GM19239 (cell line): ENCODE data around the gene CLSTN2.

ENCODE experiments used
- DNase-seq: peaks from one replicate; pipeline ENCODE4 v3.0.0; 2011; ENCODE audit warnings: low spot score; ENCODE audit not compliant: insufficient read length
- FAIRE-seq: peaks from 2 replicates; lab custom pipeline; 2011; peaks lifted over from hg19 to GRCh38; lab: Jason Lieb, UNC

Gene CLSTN2

DNA sequence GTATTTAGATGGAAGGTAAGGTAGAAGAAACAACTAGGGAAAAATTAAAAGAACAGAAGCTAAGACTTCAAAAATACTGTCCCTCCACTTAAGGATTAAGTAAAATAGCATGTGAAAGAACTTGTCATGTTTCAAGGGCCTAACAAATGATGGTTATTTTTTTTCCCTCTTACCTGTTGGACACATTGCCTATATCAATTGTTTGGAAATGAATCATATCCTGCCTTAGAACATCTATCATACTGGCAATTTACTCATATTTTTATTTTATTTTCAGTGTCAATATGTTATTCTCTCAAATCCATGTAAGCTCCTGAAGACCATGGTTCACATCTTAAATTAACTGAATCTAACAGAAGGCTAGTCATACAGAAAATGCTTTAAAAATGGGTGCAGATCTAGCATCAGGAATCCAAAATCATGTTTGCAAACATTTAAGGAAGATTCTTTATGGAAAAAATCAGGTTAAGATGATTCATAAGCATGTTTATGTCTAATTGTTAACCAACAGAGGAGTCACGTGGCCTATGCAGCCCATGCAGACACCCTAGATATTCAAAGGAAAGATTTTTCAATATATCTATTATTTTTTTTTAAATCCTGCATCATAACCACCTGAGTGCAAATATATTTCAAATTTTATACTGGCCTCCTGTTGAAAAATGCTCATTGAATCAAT lies 607.1 kb downstream of the CLSTN2 start:
- FAIRE-seq (no peak), DNase-seq (no peak)

- FAIRE-seq: no peak
- DNase-seq: no peak
Observed at GRCh38 chr3:140545197-140545596, 610.2 kb downstream of the CLSTN2 start.

GRCh38 chr3:140545756-140546155 lies 610.8 kb downstream of the CLSTN2 start:
- FAIRE-seq (no peak), DNase-seq (no peak)

DNA sequence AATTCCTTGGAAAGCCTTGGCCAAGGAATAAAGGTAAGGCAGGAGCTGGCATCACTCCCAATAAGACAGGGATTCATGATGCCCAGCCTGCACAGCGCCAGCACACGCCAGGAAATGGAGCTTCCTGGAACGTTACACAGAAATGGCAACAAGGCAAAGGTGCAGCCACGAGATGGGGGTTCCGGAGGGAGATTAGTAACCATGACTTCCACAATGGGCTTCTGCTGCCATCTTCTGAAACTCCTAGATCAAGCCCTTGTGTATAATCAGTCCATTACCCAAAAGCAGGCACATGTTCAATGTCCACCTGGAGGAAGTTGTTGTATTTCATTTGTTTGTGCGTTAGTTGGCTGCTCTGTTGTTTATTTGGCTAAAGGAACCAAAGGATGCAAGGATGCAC lies 611.7 kb downstream of the CLSTN2 start:
- no peak for FAIRE-seq
- no peak for DNase-seq

DNA sequence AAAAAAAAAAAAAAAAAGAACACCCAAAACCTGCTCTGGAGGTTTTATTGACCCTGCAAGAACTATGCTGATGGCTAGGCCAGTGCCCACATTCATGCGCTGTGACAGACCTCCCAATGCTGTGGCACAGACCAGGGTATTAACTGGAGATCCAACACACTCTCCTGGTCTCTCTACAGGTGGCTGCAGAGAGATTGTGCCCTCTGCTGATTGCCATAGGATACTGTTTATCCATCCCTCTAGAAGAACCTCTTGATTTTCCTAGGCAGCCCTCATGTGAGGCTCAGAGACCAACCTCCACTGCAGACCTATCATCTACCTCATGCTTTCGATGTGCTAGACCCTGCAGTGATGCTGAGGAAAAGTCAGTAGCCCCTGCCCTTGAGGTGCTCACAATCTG lies 617.4 kb downstream of the CLSTN2 start:
- DNase-seq (no peak), FAIRE-seq (no peak)

DNA sequence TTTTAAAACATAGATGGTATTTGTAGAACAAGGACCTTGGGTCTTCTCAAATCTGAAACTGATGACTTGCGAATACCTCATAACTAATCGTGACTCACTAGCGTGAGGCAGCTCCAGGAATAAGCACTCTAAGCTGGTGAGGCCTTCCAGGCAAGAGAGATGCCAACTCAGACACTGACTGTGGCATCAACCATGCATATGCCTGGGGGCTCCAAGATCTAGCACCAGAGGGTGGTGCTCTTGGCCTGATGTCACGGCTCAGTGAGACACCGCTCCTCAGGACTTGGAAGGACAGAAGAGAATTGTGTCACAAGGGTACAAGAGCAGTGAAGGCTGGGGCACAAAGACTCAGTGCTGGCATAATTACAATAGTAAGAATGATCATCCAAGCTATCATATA lies 617.9 kb downstream of the CLSTN2 start:
- FAIRE-seq (no peak), DNase-seq (no peak)

DNA sequence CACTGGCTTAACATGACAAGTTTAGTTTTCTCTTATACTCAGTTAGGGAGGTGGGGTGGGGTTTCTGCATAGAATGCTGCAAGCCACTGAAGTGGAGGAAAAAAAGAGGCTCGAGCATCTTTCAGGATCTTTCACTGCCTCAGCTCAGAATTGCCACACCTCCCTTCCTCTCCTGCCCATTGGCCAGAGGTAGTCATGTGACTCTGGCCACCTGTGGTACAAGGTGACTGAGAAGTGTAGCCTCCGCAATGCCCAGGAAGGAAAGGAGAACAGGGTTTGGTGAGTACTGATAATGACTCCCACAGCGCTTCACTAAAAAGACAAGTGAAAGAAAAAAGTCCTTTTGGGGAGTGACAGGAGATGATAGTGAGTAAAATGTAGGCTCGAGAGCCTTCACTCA lies 618.6 kb downstream of the CLSTN2 start:
- no peak for DNase-seq
- no peak for FAIRE-seq

GRCh38 chr3:140555666-140556065 lies 620.7 kb downstream of the CLSTN2 start:
- FAIRE-seq: no peak

DNA sequence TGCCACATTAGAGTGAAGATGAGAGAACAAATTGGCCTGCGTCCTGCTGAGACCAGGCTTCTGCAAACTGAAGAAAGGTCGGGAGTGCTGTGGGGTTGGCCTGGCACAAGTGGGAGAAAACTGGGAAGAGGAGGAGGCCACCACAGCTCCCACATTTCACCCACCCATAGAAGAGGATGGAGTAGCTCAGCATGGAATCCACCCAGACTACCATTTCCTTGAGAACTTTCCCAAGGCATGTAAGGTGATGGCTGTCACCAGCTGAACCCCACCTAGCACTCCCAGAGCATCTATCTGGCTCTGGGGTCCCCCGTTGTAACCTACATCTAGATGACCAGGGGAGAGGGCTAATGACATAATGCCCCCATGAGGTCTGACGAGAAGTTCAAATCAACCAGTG lies 622.5 kb downstream of the CLSTN2 start:
- FAIRE-seq: no peak
- no peak for DNase-seq

More at GRCh38 chr3:140555666-140556065, 620.7 kb downstream of the CLSTN2 start:
- DNase-seq: no peak

DNA sequence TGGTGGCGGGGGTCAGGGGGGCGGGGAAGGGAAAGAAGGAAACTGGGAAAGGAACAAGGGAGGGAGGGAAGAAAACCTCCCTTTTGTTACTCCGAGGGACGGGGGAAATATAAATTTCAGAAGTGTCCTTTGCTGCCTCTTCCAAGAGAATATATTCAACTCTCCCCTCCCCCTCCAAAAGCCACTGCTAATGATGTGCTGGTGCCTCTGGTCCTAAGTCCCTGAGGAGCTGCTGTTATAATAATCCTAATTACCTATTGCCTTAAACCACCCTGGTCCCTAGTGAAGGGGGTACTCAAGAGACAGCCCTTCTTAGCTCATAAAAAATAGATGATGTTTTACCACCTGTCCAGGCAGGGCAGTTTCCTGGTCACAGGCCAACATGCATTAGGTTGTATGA lies 624.6 kb downstream of the CLSTN2 start:
- no peak for DNase-seq
- no peak for FAIRE-seq

DNA sequence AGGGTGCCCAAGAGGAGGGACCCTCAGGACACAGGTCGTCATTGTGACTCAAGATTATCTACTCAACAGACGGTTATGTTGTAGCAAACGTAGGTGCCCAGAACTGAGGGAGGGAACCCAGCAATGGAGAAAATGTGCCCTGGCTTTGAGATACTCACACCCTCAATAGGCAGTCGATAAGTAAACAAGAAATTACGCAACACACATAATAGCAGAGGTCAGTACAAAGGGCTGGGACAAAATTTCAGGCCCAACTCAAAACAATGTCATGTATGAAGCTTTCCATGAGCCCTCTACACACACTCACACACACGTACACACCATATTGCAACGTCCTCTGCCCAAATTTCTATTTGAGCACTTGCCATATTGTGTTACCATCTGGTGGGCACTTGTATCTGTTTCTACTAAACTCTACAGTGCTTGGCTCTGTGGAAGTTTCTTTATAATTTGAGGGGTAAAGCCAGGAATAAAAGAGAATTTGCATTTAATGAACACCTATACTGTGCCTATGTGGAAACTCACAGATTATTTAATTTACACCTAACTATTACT lies 628.3 kb downstream of the CLSTN2 start:
- DNase-seq: no peak
- FAIRE-seq: no peak

GRCh38 chr3:140568131-140568530 lies 633.1 kb downstream of the CLSTN2 start:
- DNase-seq: no peak
- no peak for FAIRE-seq

- no peak for FAIRE-seq
- DNase-seq: no peak
Observed at GRCh38 chr3:140568842-140569520, 634.0 kb downstream of the CLSTN2 start.

GRCh38 chr3:140570602-140571001 lies 635.6 kb downstream of the CLSTN2 start:
- no peak for FAIRE-seq

DNA sequence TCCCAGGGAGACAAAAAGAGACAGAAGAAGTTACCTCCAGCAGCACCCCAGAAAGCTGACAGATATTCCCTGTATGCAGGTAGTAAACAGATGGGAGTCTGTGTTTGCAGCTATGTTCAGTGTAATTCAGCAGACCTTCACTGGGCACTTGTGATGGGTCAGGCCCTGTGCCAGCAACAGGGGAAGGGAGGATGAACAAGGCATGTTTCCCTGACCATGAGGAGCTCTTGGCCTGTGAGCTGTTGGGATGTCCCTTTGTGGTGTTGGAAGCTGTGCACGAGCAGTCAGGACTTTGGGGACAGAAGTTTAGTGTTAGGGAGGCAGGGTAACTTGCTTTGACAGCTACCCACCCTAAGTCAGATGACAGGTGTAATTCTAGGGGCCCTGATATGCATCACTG lies 636.9 kb downstream of the CLSTN2 start:
- DNase-seq (no peak), FAIRE-seq (no peak)

More at GRCh38 chr3:140570602-140571001, 635.6 kb downstream of the CLSTN2 start:
- DNase-seq: no peak

GRCh38 chr3:140572334-140572733 lies 637.3 kb downstream of the CLSTN2 start:
- no peak for DNase-seq
- FAIRE-seq: no peak

- FAIRE-seq (no peak), DNase-seq (no peak)
Observed at GRCh38 chr3:140573011-140573410, 638.0 kb downstream of the CLSTN2 start.

GRCh38 chr3:140574375-140574774 lies 639.4 kb downstream of the CLSTN2 start:
- no peak for FAIRE-seq

GRCh38 chr3:140576449-140576848 lies 641.5 kb downstream of the CLSTN2 start:
- DNase-seq (no peak), FAIRE-seq (no peak)

More at GRCh38 chr3:140574375-140574774, 639.4 kb downstream of the CLSTN2 start:
- no peak for DNase-seq

DNA sequence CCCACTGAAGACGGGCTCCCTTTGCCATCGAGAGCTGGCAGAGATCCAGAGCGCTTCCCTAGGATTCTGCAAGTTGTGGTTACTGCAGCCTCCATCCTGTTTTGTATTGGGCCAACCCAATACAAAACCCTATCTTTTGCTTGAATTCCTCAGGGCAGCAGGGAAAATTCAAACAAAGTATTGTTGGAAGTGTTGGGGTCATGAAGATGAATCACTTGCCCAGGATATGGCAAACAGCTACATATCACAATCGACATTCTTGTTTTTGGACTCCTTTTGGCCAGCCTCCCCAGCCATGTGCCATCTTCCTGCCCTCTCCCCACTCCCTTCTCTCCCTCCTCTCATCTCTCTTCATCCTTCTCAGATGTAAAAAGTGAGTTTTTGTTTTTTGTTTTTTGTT lies 642.9 kb downstream of the CLSTN2 start:
- DNase-seq (no peak), FAIRE-seq (no peak)

GRCh38 chr3:140579260-140579659 lies 644.3 kb downstream of the CLSTN2 start:
- DNase-seq (no peak), FAIRE-seq (no peak)

- DNase-seq: no peak
- no peak for FAIRE-seq
Observed at GRCh38 chr3:140580746-140581145, 645.8 kb downstream of the CLSTN2 start.
